Endothelial cell of umbilical vein (primary cell): ENCODE measurements around the gene SSX2IP.

Experiments used
- MAX ChIP-seq: IDR thresholded peaks from 2 replicates; pipeline ENCODE4 v1.6.1; 2011; ENCODE audit not compliant: insufficient read depth, insufficient read length
- MYC ChIP-seq: IDR thresholded peaks from one replicate; pipeline ENCODE4 v1.6.1; 2011; ENCODE audit warnings: mild to moderate bottlenecking, low read depth, low read length
- POLR2A ChIP-seq: IDR thresholded peaks from 2 replicates; pipeline ENCODE4 v1.6.1; 2012; ENCODE audit warnings: low read depth, mild to moderate bottlenecking, control low read depth, low read length
- TF ChIP-seq, protein P1 (sequence below), 2 donors: IDR thresholded peaks; 1 replicate in 1 of 2; 2 replicates in 1 of 2; pipeline ENCODE4 v1.5.1; 2011; ENCODE audit warnings: low read length in 2 of 2, mild to moderate bottlenecking in 2 of 2, moderate library complexity in 2 of 2, control low read depth in 1 of 2, inconsistent platforms in 1 of 2, low read depth in 1 of 2; ENCODE audit not compliant: insufficient read depth in 1 of 2; ENCODE audit errors: extremely low read depth in 1 of 2

DNA sequence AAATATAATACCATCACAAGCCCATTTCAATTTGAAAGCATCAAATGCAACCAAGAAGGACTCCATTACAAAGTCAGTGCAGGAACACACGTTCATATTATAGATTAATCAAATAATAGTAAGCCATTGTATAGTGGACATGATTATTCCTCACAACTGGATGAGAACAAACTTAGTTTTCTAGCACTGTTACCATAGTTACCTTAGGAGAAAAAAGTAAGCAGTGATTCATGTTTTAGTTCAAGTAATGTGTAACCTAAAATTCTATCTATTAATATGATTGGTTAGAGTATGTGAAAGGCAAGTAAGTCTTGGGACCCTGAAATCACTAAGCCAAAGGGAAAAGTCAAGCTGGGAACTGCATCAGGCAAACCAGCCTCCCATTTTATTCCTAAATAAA is 15.2 kb downstream of the SSX2IP start:
- TF ChIP-seq POLR2A (no peak), MAX (no peak), MYC (no peak)
- TF ChIP-seq, protein P1, sequence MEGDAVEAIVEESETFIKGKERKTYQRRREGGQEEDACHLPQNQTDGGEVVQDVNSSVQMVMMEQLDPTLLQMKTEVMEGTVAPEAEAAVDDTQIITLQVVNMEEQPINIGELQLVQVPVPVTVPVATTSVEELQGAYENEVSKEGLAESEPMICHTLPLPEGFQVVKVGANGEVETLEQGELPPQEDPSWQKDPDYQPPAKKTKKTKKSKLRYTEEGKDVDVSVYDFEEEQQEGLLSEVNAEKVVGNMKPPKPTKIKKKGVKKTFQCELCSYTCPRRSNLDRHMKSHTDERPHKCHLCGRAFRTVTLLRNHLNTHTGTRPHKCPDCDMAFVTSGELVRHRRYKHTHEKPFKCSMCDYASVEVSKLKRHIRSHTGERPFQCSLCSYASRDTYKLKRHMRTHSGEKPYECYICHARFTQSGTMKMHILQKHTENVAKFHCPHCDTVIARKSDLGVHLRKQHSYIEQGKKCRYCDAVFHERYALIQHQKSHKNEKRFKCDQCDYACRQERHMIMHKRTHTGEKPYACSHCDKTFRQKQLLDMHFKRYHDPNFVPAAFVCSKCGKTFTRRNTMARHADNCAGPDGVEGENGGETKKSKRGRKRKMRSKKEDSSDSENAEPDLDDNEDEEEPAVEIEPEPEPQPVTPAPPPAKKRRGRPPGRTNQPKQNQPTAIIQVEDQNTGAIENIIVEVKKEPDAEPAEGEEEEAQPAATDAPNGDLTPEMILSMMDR (IDR thresholded peaks at IDR 0.05; ENCODE audit: extremely low read depth in 1 of 2, insufficient read depth in 1 of 2, low read depth in 1 of 2, low read length in 2 of 2): no peak
